Adrenal gland (tissue), 12 donors: ENCODE data around the gene POLL. TPM values are rescaled to one million over a fixed set of nuclear protein-coding genes. Genes with fewer than 3 reads are reported as not detected.

ENCODE experiments used
- DNase-seq, 7 donors: peaks; one replicate each; pipeline ENCODE4 v3.0.0-alpha.2; 2019 to 2020
- H3K27ac ChIP-seq, 5 donors: fragments of 200-600 bp; sonication (generic) in 4 of 5; 1 replicate in 3 of 5; 2 replicates in 2 of 5; pipeline versions ENCODE4 v1.5.1 to v1.8.0; 2016 to 2020; ENCODE audit warnings: mild to moderate bottlenecking in 1 of 5
- H3K27me3 ChIP-seq: fragments of 200-600 bp; 2 replicates; pipeline ENCODE4 v1.8.0; 2021
- H3K36me3 ChIP-seq, 2 donors: fragments of 200-600 bp; replicated peaks in 1 of 2; 1 replicate in 1 of 2; 2 replicates in 1 of 2; pipeline versions ENCODE4 v1.5.1 to v1.8.0; 2018 to 2022
- H3K4me1 ChIP-seq, 2 donors: fragments of 200-600 bp; replicated peaks in 1 of 2; 1 replicate in 1 of 2; 2 replicates in 1 of 2; pipeline versions ENCODE4 v1.5.1 to v1.8.0; 2018 to 2021
- H3K4me3 ChIP-seq, 4 donors: fragments of 200-600 bp; sonication (generic) in 3 of 4; one replicate each; pipeline ENCODE4 v1.5.1; 2016 to 2018
- H3K9me3 ChIP-seq, 3 donors: fragments of 200-600 bp; sonication (generic) in 1 of 3; replicated peaks in 1 of 3; 1 replicate in 2 of 3; 2 replicates in 1 of 3; pipeline versions ENCODE4 v1.5.1 to v1.8.0; 2016 to 2021
- CTCF ChIP-seq, 6 experiments: fragments of 450-650 bp in 4 of 6; fragments of 200-600 bp in 2 of 6; sonication (generic) in 1 of 6; IDR thresholded peaks; 1 replicate in 5 of 6; 2 replicates in 1 of 6; pipeline versions ENCODE4 v1.5.1 to v1.8.0; 2016 to 2021; ENCODE audit warnings: antibody characterized with exemption in 6 of 6, mild to moderate bottlenecking in 2 of 6, moderate library complexity in 1 of 6
- POLR2A ChIP-seq, 2 donors: fragments of 450-650 bp; IDR thresholded peaks; one replicate each; pipeline ENCODE4 v1.6.1; 2017; ENCODE audit warnings: antibody characterized with exemption in 2 of 2, mild to moderate bottlenecking in 2 of 2, moderate library complexity in 1 of 2
- WGBS, 4 donors: extraction: QIAGEN DNeasy Blood & Tissue Kit in 2 of 4; methylation state at CpG; one replicate each; pipeline versions ENCODE4 v1.1.5 to v1.1.7; 2013 to 2017; 5-methylcytosine and 5-hydroxymethylcytosine counted together
- intact Hi-C, 2 donors: fragments of 100-400 bp; cut with DNase I; formaldehyde crosslinking; loops; one replicate each; pipeline versions ENCODE4 v1.14.1 to v1.15.0; 2022 to 2023
- polyA plus RNA-seq, 3 donors: library from polyadenylated mRNA; stranded (reverse); fragments of 200-250 nt in 2 of 3; fragments of 350-450 nt in 1 of 3; fragmentation: Illumina TruSeq in 1 of 3; extraction: RNeasy Lipid Tissue Mini Kit (QIAGEN cat#74804) in 1 of 3; gene quantifications; one replicate each; pipeline ENCODE4 v1.2.3, GENCODE V29; 2013 to 2014
- total RNA-seq, 9 donors: library from RNA; depleted of rRNA in 4 of 9; stranded (reverse); fragments of >200 nt in 4 of 9; fragments of 120-200 nt in 1 of 9; fragmentation: NEBNext Ultra II Directional in 1 of 9; extraction: Animal tissue kit (Norgen Biotek cat#: 25700) in 1 of 9; gene quantifications; one replicate each; pipeline versions ENCODE4 v1.1.0 to v1.2.4, GENCODE V29; 2013 to 2023
- donor health status: healthy with polysubstance abuse.
- donor health status: Bipolar disorder and iron deficiency.
- donor health status: DM: yes; HTN: yes; CAD: no.
- donor health status: DM: no; HTN: no; CAD: no.
- donor health status: DM: no; HTN: no; CAD: no.
- donor health status: DM: yes; HTN: yes; CAD: no.

POLL gene
- total and polyA plus RNA-seq, 12 donors: 10.1 to 83.7 (median 31.5) TPM

- intact Hi-C loops: loop anchor here (10.0 kb wide), 3 partner anchors 118 to 398 kb away; no protein-coding TSS in a partner anchor
- H3K27ac ChIP-seq: no peak overlapping the region
- H3K36me3 ChIP-seq: no peaks in the 10 kb centered on the region
- 61 to 70% (median 66%) methylated on average over 3 of the region's 3 CpGs for WGBS, 4 donors
- H3K27me3 ChIP-seq: peaks cover 9% of the 10 kb centered on the region
- H3K4me3 ChIP-seq: no peak overlapping the region
- no peaks in the 10 kb centered on the region for H3K9me3 ChIP-seq
- TF ChIP-seq POLR2A (IDR thresholded peaks at IDR 0.05) (no peak), CTCF (IDR thresholded peaks at IDR 0.05) (no peak)
- peaks cover 5 to 19% of the 10 kb centered on the region in 2 donors for H3K4me1 ChIP-seq
- DNase-seq: peak in 2 of 7 donors; percentile 13 to 30
These were observed 25.1 kb downstream of the POLL start for GRCh38 chr10:101563007-101563406.

- Histone ChIP-seq H3K4me1 (peaks cover 5 to 19% of the 10 kb centered on the region in 2 donors), H3K4me3 (no peak overlapping the region), H3K27me3 (peaks cover 9% of the 10 kb centered on the region), H3K27ac (no peak overlapping the region), H3K9me3 (no peaks in the 10 kb centered on the region), H3K36me3 (no peaks in the 10 kb centered on the region)
- intact Hi-C loops: loop anchor here (10.0 kb wide), 3 partner anchors 117 to 397 kb away; no protein-coding TSS in a partner anchor
- TF ChIP-seq POLR2A (IDR thresholded peaks at IDR 0.05): no peak
- no peak for TF ChIP-seq CTCF (IDR thresholded peaks at IDR 0.05)
- WGBS, 4 donors: 85 to 91% (median 87%) methylated on average over 5 of the region's 5 CpGs
- DNase-seq: peak in 1 of 7 donors; percentile 16
These were observed 25.8 kb downstream of the POLL start for GRCh38 chr10:101562231-101562630.

- H3K27ac ChIP-seq: no peak overlapping the region
- DNase-seq: peak in 2 of 7 donors; percentile 17 to 48
- WGBS, 4 donors: 74 to 88% (median 81%) methylated on average over 5 to 15 of the region's 15 CpGs
- peaks cover 2 to 13% of the 10 kb centered on the region in 2 donors for H3K4me1 ChIP-seq
- no peaks in the 10 kb centered on the region for H3K9me3 ChIP-seq
- H3K36me3 ChIP-seq: no peaks in the 10 kb centered on the region
- no peak for TF ChIP-seq POLR2A (IDR thresholded peaks at IDR 0.05)
- no peak for TF ChIP-seq CTCF (IDR thresholded peaks at IDR 0.05)
- intact Hi-C loops: loop anchor here (10.0 kb wide), 3 partner anchors 116 to 396 kb away; no protein-coding TSS in a partner anchor
- no peak overlapping the region for H3K4me3 ChIP-seq
- H3K27me3 ChIP-seq: peaks cover 9% of the 10 kb centered on the region
These were observed 26.8 kb downstream of the POLL start for GRCh38 chr10:101561068-101561915.

GRCh38 chr10:101560298-101561067, 27.6 kb downstream of the POLL start:
- Histone ChIP-seq H3K9me3 (no peaks in the 10 kb centered on the region), H3K4me1 (peaks cover 0 to 10% of the 10 kb centered on the region in 2 donors), H3K27ac (no peak overlapping the region), H3K27me3 (peaks cover 6% of the 10 kb centered on the region), H3K4me3 (no peak overlapping the region), H3K36me3 (no peaks in the 10 kb centered on the region)
- intact Hi-C loops: loop anchor here (10.0 kb wide), 3 partner anchors 116 to 396 kb away; no protein-coding TSS in a partner anchor
- peak in 2 of 7 donors; percentile 13 to 52 for DNase-seq
- TF ChIP-seq CTCF (IDR thresholded peaks at IDR 0.05) (no peak), POLR2A (IDR thresholded peaks at IDR 0.05) (no peak)
- whole genome bisulfite sequencing, 4 donors: 61 to 89% (median 75%) methylated on average over 1 to 2 of the region's 2 CpGs
